Lower leg skin (tissue), 3 donors: ENCODE results near the gene CAMTA1.

Source experiments
- POLR2A ChIP-seq, 2 donors: fragments of 450-650 bp; IDR thresholded peaks; one replicate each; pipeline ENCODE4 v1.6.1; 2016 to 2017; ENCODE audit warnings: antibody characterized with exemption in 2 of 2, mild to moderate bottlenecking in 1 of 2, moderate library complexity in 1 of 2
- TF ChIP-seq, protein P1 (sequence below), 3 donors: fragments of 450-650 bp; IDR thresholded peaks; one replicate each; pipeline ENCODE4 v1.5.1; 2016; ENCODE audit warnings: antibody characterized with exemption in 3 of 3, mild to moderate bottlenecking in 3 of 3, moderate library complexity in 2 of 3

DNA sequence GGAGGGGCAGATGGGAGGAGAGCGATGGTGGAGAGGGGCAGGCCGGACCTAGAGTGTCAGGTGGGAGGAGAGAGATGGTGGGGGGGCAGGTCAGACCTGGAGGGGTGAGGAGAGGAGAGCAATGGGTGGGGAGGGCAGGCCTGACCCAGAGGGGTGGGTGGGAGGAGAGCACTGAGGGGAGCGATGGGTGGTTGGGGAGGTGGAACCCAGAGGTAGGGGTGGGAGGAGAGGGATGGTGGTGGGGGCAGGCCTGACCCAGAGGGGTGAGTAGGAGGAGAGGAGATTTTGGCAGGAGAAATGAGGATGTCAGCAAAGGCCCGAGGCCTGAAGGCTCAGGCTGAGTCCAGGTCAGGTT, 828.6 kb downstream of the CAMTA1 start:
- TF ChIP-seq, protein P1, sequence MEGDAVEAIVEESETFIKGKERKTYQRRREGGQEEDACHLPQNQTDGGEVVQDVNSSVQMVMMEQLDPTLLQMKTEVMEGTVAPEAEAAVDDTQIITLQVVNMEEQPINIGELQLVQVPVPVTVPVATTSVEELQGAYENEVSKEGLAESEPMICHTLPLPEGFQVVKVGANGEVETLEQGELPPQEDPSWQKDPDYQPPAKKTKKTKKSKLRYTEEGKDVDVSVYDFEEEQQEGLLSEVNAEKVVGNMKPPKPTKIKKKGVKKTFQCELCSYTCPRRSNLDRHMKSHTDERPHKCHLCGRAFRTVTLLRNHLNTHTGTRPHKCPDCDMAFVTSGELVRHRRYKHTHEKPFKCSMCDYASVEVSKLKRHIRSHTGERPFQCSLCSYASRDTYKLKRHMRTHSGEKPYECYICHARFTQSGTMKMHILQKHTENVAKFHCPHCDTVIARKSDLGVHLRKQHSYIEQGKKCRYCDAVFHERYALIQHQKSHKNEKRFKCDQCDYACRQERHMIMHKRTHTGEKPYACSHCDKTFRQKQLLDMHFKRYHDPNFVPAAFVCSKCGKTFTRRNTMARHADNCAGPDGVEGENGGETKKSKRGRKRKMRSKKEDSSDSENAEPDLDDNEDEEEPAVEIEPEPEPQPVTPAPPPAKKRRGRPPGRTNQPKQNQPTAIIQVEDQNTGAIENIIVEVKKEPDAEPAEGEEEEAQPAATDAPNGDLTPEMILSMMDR (IDR thresholded peaks at IDR 0.05): no peak
- TF ChIP-seq POLR2A (IDR thresholded peaks at IDR 0.05): no peak
